ENCODE results near the gene FSHR.

The FSHR gene

GRCh38 chr2:48933828-48934497, 220.4 kb downstream of the FSHR start:
- TF ChIP-seq CTCF (IDR thresholded peaks at IDR 0.05; ENCODE audit: borderline replicate concordance, insufficient read depth, low read depth, low read length): no peak

GRCh38 chr2:48932667-48933066, 221.6 kb downstream of the FSHR start:
- no peak for TF ChIP-seq CTCF (IDR thresholded peaks at IDR 0.05; ENCODE audit: borderline replicate concordance, insufficient read depth, low read depth, low read length)

More at GRCh38 chr2:48933828-48934497, 220.4 kb downstream of the FSHR start:
- H3K4me3 ChIP-seq (ENCODE audit: low read depth, low read length): no peak overlapping the region

GRCh38 chr2:48929571-48930301, 224.6 kb downstream of the FSHR start:
- no peak for TF ChIP-seq CTCF (IDR thresholded peaks at IDR 0.05; ENCODE audit: borderline replicate concordance, insufficient read depth, low read depth, low read length)
- no peak overlapping the region for H3K4me3 ChIP-seq (ENCODE audit: low read depth, low read length)

More at GRCh38 chr2:48932667-48933066, 221.6 kb downstream of the FSHR start:
- H3K4me3 ChIP-seq (ENCODE audit: low read depth, low read length): no peak overlapping the region

GRCh38 chr2:48927355-48927754, 227.0 kb downstream of the FSHR start:
- TF ChIP-seq CTCF (IDR thresholded peaks at IDR 0.05; ENCODE audit: borderline replicate concordance, insufficient read depth, low read depth, low read length): no peak
- no peak overlapping the region for H3K4me3 ChIP-seq (ENCODE audit: low read depth, low read length)

GRCh38 chr2:48915884-48916283, 238.4 kb downstream of the FSHR start:
- TF ChIP-seq CTCF (IDR thresholded peaks at IDR 0.05; ENCODE audit: borderline replicate concordance, insufficient read depth, low read depth, low read length): no peak
- H3K4me3 ChIP-seq (ENCODE audit: low read depth, low read length): no peak overlapping the region

- no peak for TF ChIP-seq CTCF (IDR thresholded peaks at IDR 0.05; ENCODE audit: borderline replicate concordance, insufficient read depth, low read depth, low read length)
- no peak overlapping the region for H3K4me3 ChIP-seq (ENCODE audit: low read depth, low read length)
Observed at GRCh38 chr2:48915227-48915626, 239.1 kb downstream of the FSHR start.

Data from GM12875 (cell line).